Effector memory CD4-positive, alpha-beta T cell (primary cell): ENCODE data around the gene MFSD2A.
"Not testable (repeated sequence)": the region's sequence is repeated elsewhere in the genome, so short reads cannot be mapped to it uniquely, and the experiment has no call there.

Experiments used
- DNase-seq, 3 donors: peaks; one replicate each; pipeline ENCODE4 v3.0.0-alpha.2; 2020
- H3K27ac ChIP-seq: 2 replicates; pipeline ENCODE4 v1.7.0; 2013; ENCODE audit warnings: mild to moderate bottlenecking, low read length, moderate library complexity; ENCODE audit not compliant: insufficient read depth, poor library complexity, severe bottlenecking
- H3K27me3 ChIP-seq: replicated peaks from 2 replicates; pipeline ENCODE4 v1.7.0; 2013; ENCODE audit warnings: mild to moderate bottlenecking, low read length; ENCODE audit not compliant: insufficient read depth, control insufficient read depth, poor library complexity, severe bottlenecking
- H3K36me3 ChIP-seq: 2 replicates; pipeline ENCODE4 v1.7.0; 2013; ENCODE audit warnings: mild to moderate bottlenecking, low read length, moderate library complexity; ENCODE audit not compliant: control insufficient read depth, insufficient read depth
- H3K4me1 ChIP-seq: 2 replicates; pipeline ENCODE4 v1.7.0; 2013; ENCODE audit warnings: low read length, mild to moderate bottlenecking; ENCODE audit not compliant: control insufficient read depth, insufficient read depth, poor library complexity, severe bottlenecking
- H3K4me3 ChIP-seq: 2 replicates; pipeline ENCODE4 v1.7.0; 2013; ENCODE audit warnings: low read length, low read depth, mild to moderate bottlenecking; ENCODE audit not compliant: insufficient read depth, poor library complexity, severe bottlenecking
- H3K9me3 ChIP-seq: 2 replicates; pipeline ENCODE4 v1.7.0; 2013; ENCODE audit warnings: mild to moderate bottlenecking, low read length, moderate library complexity; ENCODE audit not compliant: control insufficient read depth

The MFSD2A gene

DNA sequence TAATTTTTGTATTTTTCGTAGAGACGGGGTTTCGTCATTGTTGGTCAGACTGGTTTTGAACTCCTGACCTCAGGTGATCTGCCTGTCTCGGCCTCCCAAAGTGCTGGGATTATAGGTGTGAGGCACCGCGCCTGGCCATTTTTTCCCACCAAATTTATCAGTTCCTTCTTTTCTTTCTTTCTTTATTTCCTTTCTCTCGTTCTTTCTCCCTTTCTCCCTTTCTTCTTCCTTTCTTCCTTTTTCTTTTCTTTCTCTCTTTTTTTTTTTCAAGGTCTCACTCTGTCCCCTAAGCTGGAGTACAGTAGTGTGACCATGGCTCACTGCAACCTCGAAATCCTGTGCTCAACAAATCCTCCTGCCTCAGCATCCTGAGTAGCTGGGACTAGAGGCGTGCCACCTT lies 26.4 kb downstream of the MFSD2A start:
- Histone ChIP-seq H3K4me3 (no peak overlapping the region), H3K27ac (no peak overlapping the region), H3K36me3 (no peaks in the 10 kb centered on the region), H3K9me3 (no peaks in the 10 kb centered on the region), H3K4me1 (no peaks in the 10 kb centered on the region), H3K27me3 (no peaks in the 10 kb centered on the region)
- DNase-seq = no peak

DNA sequence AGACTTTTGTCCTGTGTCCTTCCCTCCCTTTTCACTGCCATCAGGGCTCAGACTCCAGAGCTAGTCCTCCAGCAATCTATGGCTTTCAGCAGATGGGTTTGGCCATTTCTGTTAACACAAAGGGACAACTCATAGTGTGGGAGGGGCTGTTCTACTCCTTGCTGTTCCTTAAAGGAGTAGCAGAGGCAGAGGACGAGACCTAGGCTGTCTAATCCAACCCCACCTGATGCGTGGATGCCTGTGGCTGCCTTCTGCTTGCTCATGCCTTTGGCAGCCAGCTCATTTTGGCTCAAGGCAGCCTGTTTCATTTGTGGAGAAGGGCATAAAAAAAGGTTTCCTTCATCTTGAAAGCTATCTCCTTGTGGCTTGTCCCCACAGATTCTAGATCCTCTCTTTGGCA lies 27.0 kb downstream of the MFSD2A start:
- H3K27me3 ChIP-seq = no peaks in the 10 kb centered on the region
- H3K4me1 ChIP-seq = no peaks in the 10 kb centered on the region
- H3K4me3 ChIP-seq = no peak overlapping the region
- no peak for DNase-seq
- H3K36me3 ChIP-seq = no peaks in the 10 kb centered on the region
- H3K9me3 ChIP-seq = no peaks in the 10 kb centered on the region
- no peak overlapping the region for H3K27ac ChIP-seq

DNA sequence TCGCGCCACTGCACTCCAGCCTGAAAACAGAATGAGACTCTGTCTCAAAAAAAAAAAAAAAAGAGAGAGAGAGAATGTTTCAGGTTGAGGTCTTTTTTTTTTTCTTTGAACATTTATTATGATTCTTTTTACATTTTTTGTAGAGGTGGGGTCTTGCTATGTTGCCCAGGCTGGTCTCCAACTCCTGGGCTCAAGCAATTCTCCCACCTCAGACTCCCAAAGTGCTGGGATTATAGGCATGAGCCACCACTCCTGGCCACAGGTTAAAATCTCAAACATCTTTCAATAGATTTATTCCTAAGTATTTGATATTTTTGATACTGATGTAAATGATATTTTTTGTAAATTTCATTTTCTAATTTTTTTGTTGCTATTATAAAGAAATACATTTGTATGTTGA lies 29.5 kb downstream of the MFSD2A start:
- DNase-seq, H3K4me3 ChIP-seq, H3K27ac ChIP-seq, H3K27me3 ChIP-seq, H3K36me3 ChIP-seq, H3K4me1 ChIP-seq, H3K9me3 ChIP-seq: not testable (repeated sequence)

DNA sequence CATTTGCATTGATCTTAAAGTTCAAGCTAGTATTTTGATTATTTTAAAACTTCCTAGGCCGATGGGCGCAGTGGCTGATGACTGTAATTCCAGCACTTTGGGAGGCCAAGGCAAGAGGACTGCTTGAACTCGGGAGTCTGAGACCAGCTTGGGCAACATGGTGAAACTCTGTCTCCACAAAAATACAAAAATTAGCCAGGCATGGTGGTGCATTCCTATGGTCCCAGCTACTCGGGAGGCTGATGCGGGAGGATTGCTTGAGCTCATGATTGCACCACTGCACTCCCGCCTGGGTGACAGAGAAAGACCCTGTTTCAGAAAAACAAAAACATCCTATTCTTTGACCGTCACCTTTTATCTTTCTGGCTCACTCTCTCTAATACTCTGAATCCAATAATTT lies 30.0 kb downstream of the MFSD2A start:
- Histone ChIP-seq H3K36me3 (no peaks in the 10 kb centered on the region), H3K27ac (no peak overlapping the region), H3K4me1 (no peaks in the 10 kb centered on the region), H3K4me3 (no peak overlapping the region), H3K9me3 (no peaks in the 10 kb centered on the region), H3K27me3 (no peaks in the 10 kb centered on the region)
- DNase-seq = no peak

DNA sequence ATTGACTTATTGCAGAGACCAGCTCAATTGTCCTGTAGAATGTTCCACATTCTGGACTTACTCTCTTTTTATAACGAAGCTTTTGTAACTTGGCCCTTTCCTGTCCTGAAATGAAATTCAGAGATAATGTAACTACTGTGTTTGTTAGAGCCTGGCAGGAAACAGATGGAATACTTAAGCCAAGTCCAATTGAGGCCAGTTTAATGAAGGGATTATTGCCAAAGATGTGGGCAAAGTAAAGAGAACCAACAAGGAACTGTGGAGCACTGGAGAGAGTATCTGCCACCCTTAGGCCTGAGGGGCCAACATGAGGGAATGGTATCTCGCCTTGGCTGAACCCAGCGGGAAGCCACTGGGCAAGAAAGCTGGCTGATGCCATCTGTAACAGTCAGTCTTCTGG lies 32.9 kb downstream of the MFSD2A start:
- Histone ChIP-seq H3K4me3 (no peak overlapping the region), H3K9me3 (no peaks in the 10 kb centered on the region), H3K27ac (no peak overlapping the region), H3K36me3 (no peaks in the 10 kb centered on the region), H3K27me3 (no peaks in the 10 kb centered on the region), H3K4me1 (no peaks in the 10 kb centered on the region)
- DNase-seq = no peak

DNA sequence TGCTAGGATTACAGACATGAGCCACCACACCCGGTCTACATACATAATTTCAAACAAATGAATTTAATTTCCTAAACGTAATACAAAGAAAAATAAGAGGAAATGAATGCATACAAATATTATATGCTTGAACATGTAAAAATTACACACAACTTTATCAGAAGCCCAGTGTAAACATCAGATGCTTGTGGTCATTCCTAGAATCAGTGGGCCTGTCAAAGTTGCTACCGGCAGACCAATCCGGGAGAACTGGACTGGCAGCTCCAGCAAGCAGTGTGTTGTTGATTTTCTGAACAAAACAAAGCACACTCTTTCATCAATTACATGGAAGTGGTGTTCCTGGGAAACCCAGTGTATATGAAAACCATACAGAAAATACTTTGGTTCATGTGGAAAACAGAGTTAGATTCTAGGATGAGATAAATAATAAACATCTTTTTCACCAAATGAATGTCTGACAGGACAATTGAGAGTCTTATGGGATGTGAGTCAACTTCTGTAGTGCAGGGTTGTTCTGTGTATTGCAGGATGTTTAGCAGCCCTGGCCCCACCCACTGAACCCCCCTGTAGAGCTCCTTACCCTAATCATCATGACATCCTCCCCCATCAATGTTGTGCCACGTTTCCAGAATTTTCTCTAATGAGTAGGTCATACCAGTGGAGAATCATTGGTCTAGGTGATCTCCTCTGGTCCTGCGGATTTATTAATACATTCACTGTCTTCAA lies 33.8 kb downstream of the MFSD2A start:
- Histone ChIP-seq H3K36me3 (no peaks in the 10 kb centered on the region), H3K4me3 (no peak overlapping the region), H3K9me3 (no peaks in the 10 kb centered on the region), H3K27ac (no peak overlapping the region), H3K27me3 (no peaks in the 10 kb centered on the region), H3K4me1 (no peaks in the 10 kb centered on the region)
- no peak for DNase-seq

DNA sequence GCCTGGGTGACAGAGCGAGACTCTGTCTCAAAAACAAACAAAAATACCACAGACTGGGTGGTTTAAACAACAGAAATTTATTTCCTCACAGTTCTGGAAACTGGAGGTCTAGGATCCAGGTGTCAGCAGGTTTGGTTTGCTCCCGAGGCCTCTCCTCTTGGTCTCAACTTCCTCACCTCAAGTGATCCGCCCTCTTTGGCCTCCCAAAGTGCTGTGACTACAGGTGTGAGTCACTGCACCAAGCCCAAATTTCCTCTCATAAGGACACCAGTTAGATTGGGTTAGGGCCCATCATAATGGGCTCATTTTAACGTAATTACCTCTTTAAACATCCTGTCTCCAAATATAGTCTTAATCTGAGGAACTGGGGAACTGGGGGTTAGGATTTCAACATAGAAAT lies 35.5 kb downstream of the MFSD2A start:
- Histone ChIP-seq H3K9me3 (no peaks in the 10 kb centered on the region), H3K36me3 (no peaks in the 10 kb centered on the region), H3K4me3 (no peak overlapping the region), H3K4me1 (no peaks in the 10 kb centered on the region), H3K27ac (no peak overlapping the region), H3K27me3 (no peaks in the 10 kb centered on the region)
- no peak for DNase-seq

DNA sequence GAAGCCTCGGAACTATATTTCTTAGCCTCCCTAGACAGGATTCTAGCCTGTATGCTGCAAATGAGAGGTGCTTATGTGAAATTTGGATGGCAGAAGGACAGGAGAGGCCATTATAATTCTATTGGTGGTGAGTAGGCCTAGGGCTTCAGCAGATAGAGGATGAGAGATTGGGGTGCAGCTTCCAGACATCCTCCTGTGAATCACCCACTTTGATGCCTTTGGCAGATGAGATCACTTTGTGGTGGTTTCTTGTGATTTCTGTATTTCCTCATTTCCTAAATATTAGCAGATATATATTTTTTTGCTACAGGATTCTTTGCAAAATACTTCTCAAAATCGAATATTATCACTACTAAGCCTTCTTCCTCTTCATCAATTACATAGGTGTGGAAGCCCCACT lies 37.3 kb downstream of the MFSD2A start:
- Histone ChIP-seq H3K4me3 (no peak overlapping the region), H3K4me1 (no peaks in the 10 kb centered on the region), H3K27me3 (no peaks in the 10 kb centered on the region), H3K36me3 (no peaks in the 10 kb centered on the region), H3K9me3 (no peaks in the 10 kb centered on the region), H3K27ac (no peak overlapping the region)
- no peak for DNase-seq

DNA sequence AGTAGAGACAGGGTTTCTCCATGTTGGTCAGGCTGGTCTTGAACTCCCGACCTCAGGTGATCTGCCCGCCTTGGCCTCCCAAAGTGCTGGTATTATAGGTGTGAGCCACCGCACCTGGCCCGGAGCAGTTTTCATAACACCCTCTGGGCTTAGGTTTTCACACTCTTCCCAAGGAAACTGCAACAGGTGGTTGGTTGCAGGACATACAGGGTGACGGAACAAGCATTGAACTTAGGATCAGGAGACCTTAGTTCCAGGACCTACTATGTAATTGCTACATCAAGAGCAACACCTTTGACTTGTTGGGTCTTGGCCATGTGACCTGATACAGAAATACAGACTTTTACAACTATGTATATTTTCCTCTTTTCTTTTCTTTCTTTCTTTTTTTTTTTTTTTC lies 37.9 kb downstream of the MFSD2A start:
- DNase-seq = no peak
- no peak overlapping the region for H3K27ac ChIP-seq
- no peaks in the 10 kb centered on the region for H3K9me3 ChIP-seq
- no peaks in the 10 kb centered on the region for H3K27me3 ChIP-seq
- H3K36me3 ChIP-seq = no peaks in the 10 kb centered on the region
- no peaks in the 10 kb centered on the region for H3K4me1 ChIP-seq
- H3K4me3 ChIP-seq = no peak overlapping the region

DNA sequence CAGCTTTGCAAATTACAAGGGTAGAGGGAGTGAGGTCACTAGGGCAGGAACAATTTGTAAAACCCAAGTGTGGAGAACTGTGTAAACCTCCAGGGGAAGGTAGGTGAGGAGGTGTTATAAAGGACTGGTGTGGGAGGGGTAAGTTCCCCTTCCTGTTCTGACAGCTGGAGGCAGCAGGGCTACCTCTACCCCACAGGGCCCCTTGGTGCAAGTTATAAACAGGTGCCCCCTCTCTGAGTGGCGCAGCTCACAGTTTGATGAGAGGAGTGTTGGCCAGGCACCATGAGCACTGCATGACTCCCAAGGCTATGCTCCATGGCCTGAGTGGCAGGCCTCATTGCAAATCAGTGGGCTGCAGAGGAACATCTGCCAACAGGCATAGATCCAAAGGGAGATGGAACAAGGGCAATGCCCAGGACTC lies 41.0 kb downstream of the MFSD2A start:
- Histone ChIP-seq H3K4me1 (no peaks in the 10 kb centered on the region), H3K36me3 (no peaks in the 10 kb centered on the region), H3K27ac (no peak overlapping the region), H3K27me3 (no peaks in the 10 kb centered on the region), H3K4me3 (no peak overlapping the region), H3K9me3 (no peaks in the 10 kb centered on the region)
- no peak for DNase-seq
